Endothelial cell of umbilical vein (primary cell): ENCODE measurements around the gene BAZ1A. TPM values are rescaled to one million over a fixed set of nuclear protein-coding genes. Genes with fewer than 3 reads are reported as not detected.

ENCODE experiments used
- BruUV-seq: library from RNA; stranded (reverse); fragments of 400-500 nt; replicated peaks from 2 replicates; lab custom pipeline; 2021; lab: Mats Ljungman, UMichigan
- CTCF ChIA-PET: fragments of 300-600, 350-600 bp; sonication (Branson Sonifier 250); formaldehyde crosslinking; loops from one replicate; lab custom pipeline; 2021; ENCODE audit warnings: antibody characterized with exemption, inconsistent platforms; lab: Charles Lee
- POLR2A ChIA-PET: fragments of 300-600, 350-600 bp; sonication (Branson Sonifier 250); formaldehyde crosslinking; loops from one replicate; lab custom pipeline; 2021; ENCODE audit warnings: antibody characterized with exemption, inconsistent platforms; lab: Charles Lee
- DNase-seq: peaks from one replicate; pipeline ENCODE4 v3.0.0-alpha.2; 2011; ENCODE audit warnings: low read depth, low spot score
- FAIRE-seq: peaks from 2 replicates; lab custom pipeline; 2011; peaks lifted over from hg19 to GRCh38; lab: Jason Lieb, UNC
- H2AFZ ChIP-seq: 2 replicates; pipeline ENCODE4 v1.6.0; 2012; ENCODE audit warnings: low read depth, low read length, control low read depth, inconsistent platforms
- H3K27ac ChIP-seq: 2 replicates; pipeline ENCODE4 v1.5.1; 2011; ENCODE audit warnings: low read depth, mild to moderate bottlenecking, control low read depth, low read length, moderate library complexity; ENCODE audit not compliant: insufficient read depth
- H3K27me3 ChIP-seq, 2 experiments: 2 replicates each; pipeline versions ENCODE4 v1.6.0 to v1.6.1; 2011; ENCODE audit warnings: low read length in 2 of 2, mixed read lengths in 1 of 2; ENCODE audit not compliant: control insufficient read depth in 2 of 2, insufficient read depth in 2 of 2
- H3K36me3 ChIP-seq, 2 experiments: 2 replicates in 1 of 2; 3 replicates in 1 of 2; pipeline ENCODE4 v1.5.1; 2011; ENCODE audit warnings: low read length in 2 of 2, mild to moderate bottlenecking in 1 of 2, moderate library complexity in 1 of 2; ENCODE audit not compliant: control insufficient read depth in 2 of 2, insufficient read depth in 2 of 2; ENCODE audit errors: extremely low read depth in 1 of 2
- H3K4me1 ChIP-seq: 3 replicates; pipeline ENCODE4 v1.5.1; 2011; ENCODE audit warnings: mild to moderate bottlenecking, low read length; ENCODE audit not compliant: control insufficient read depth, insufficient read depth; ENCODE audit errors: extremely low read depth
- H3K4me2 ChIP-seq: 2 replicates; pipeline ENCODE4 v1.6.1; 2011; ENCODE audit warnings: low read length, control low read depth, mixed read lengths; ENCODE audit not compliant: insufficient read depth
- H3K4me3 ChIP-seq, 3 experiments: fragments of 200-600 bp in 1 of 3; sonication (generic), shearing (Covaris generic) in 1 of 3; replicated peaks in 1 of 3; 2 replicates each; pipeline ENCODE4 v1.5.1; 2011 to 2016; ENCODE audit warnings: control low read depth in 3 of 3, low read length in 3 of 3, mild to moderate bottlenecking in 2 of 3, inconsistent platforms in 1 of 3, low read depth in 1 of 3, moderate library complexity in 1 of 3; ENCODE audit not compliant: insufficient read depth in 1 of 3
- H3K79me2 ChIP-seq: 2 replicates; pipeline ENCODE4 v1.6.0; 2012; ENCODE audit warnings: low read length, inconsistent platforms; ENCODE audit not compliant: control insufficient read depth, insufficient read depth
- H3K9ac ChIP-seq: replicated peaks from 2 replicates; pipeline ENCODE3; 2011; ENCODE audit warnings: low read length, control low read depth; ENCODE audit not compliant: insufficient read depth; ENCODE audit errors: extremely low read depth
- H3K9me1 ChIP-seq: replicated peaks from 3 replicates; pipeline ENCODE4 v1.6.0; 2011; ENCODE audit warnings: mild to moderate bottlenecking, low read length; ENCODE audit not compliant: control insufficient read depth, insufficient read depth; ENCODE audit errors: extremely low read depth
- H3K9me3 ChIP-seq: replicated peaks from 2 replicates; pipeline ENCODE4 v1.5.1; 2012; ENCODE audit warnings: low read length, inconsistent platforms; ENCODE audit not compliant: control insufficient read depth, insufficient read depth
- H4K20me1 ChIP-seq: replicated peaks from 2 replicates; pipeline ENCODE3; 2011; ENCODE audit warnings: mild to moderate bottlenecking, low read length; ENCODE audit not compliant: control insufficient read depth, insufficient read depth; ENCODE audit errors: extremely low read depth
- CTCF ChIP-seq, 2 donors: IDR thresholded peaks; 1 replicate in 1 of 2; 2 replicates in 1 of 2; pipeline ENCODE4 v1.5.1; 2011; ENCODE audit warnings: low read length in 2 of 2, mild to moderate bottlenecking in 2 of 2, moderate library complexity in 2 of 2, control low read depth in 1 of 2, inconsistent platforms in 1 of 2, low read depth in 1 of 2; ENCODE audit not compliant: insufficient read depth in 1 of 2; ENCODE audit errors: extremely low read depth in 1 of 2
- EZH2 ChIP-seq: IDR thresholded peaks from 2 replicates; pipeline ENCODE4 v1.6.1; 2012; ENCODE audit warnings: borderline replicate concordance, low read depth, mild to moderate bottlenecking, moderate library complexity, low read length, inconsistent platforms; ENCODE audit not compliant: severe bottlenecking
- FOS ChIP-seq: IDR thresholded peaks from 2 replicates; pipeline ENCODE4 v1.6.1; 2011; ENCODE audit warnings: mild to moderate bottlenecking, low read length, moderate library complexity, borderline replicate concordance; ENCODE audit not compliant: insufficient read depth
- GATA2 ChIP-seq: IDR thresholded peaks from 2 replicates; pipeline ENCODE4 v1.7.0; 2011; ENCODE audit warnings: low read depth, mild to moderate bottlenecking, moderate library complexity, mixed read lengths, low read length; ENCODE audit not compliant: insufficient read length, insufficient read depth
- JUN ChIP-seq: IDR thresholded peaks from 2 replicates; pipeline ENCODE4 v1.6.1; 2011; ENCODE audit warnings: borderline replicate concordance, low read depth; ENCODE audit not compliant: insufficient read length, insufficient read depth
- MAX ChIP-seq: IDR thresholded peaks from 2 replicates; pipeline ENCODE4 v1.6.1; 2011; ENCODE audit not compliant: insufficient read depth, insufficient read length
- MYC ChIP-seq: IDR thresholded peaks from one replicate; pipeline ENCODE4 v1.6.1; 2011; ENCODE audit warnings: mild to moderate bottlenecking, low read depth, low read length
- POLR2A ChIP-seq: IDR thresholded peaks from 2 replicates; pipeline ENCODE4 v1.6.1; 2012; ENCODE audit warnings: low read depth, mild to moderate bottlenecking, control low read depth, low read length
- POLR2AphosphoS5 ChIP-seq: IDR thresholded peaks from 2 replicates; pipeline ENCODE4 v1.6.1; 2012; ENCODE audit warnings: low read depth, mild to moderate bottlenecking, control low read depth, low read length, moderate library complexity; ENCODE audit not compliant: insufficient read depth
- dilution Hi-C: fragments of 300-500 bp; cut with MboI; formaldehyde crosslinking; loops from one replicate; pipeline ENCODE4 v1.15.0; 2019; ENCODE audit warnings: low sequenced_read_pairs; ENCODE audit not compliant: extremely low pct_ligation_motif_present
- intact Hi-C: fragments of 100-400 bp; cut with micrococcal nuclease; formaldehyde crosslinking; loops from one replicate; pipeline ENCODE4 v1.10.0; 2022
- polyA plus RNA-seq, 4 experiments: library from polyadenylated mRNA; depleted of rRNA in 3 of 4; stranded (reverse) in 3 of 4; unstranded in 1 of 4; fragments of >200 nt; gene quantifications; 2 replicates each; pipeline versions ENCODE4 v1.2.1 to v1.2.3, GENCODE V29; 2011 to 2012; ENCODE audit warnings: missing spikeins in 1 of 4
- total RNA-seq: library from RNA; stranded (reverse); gene quantifications from 2 replicates; pipeline ENCODE4 v1.2.3, GENCODE V29; 2021

The BAZ1A gene
- total and polyA plus RNA-seq, 2 donors (not counting 3 experiments of a cell fraction or from before 2014, with no cell fraction given), result 15.2 to 52.1 TPM

- no peak overlapping the region for H3K4me2 ChIP-seq
- no TSS peak for BruUV-seq
- H3K9me3 ChIP-seq, result no peaks in the 10 kb centered on the region
- H3K27me3 ChIP-seq, result no peaks in the 10 kb centered on the region
- CTCF ChIA-PET, result interaction anchor here (1.0 kb wide), 1 partner anchor 9 kb away, joined by 3 read pairs; no protein-coding TSS in a partner anchor
- TF ChIP-seq CTCF (IDR thresholded peaks at IDR 0.05; ENCODE audit: extremely low read depth in 1 of 2, insufficient read depth in 1 of 2, low read depth in 1 of 2, low read length in 2 of 2) (no peak), FOS (no peak), MAX (no peak), MYC (no peak), POLR2AphosphoS5 (no peak), JUN (no peak), POLR2A (no peak), EZH2 (no peak), GATA2 (no peak)
- no peak overlapping the region for H2AFZ ChIP-seq
- POLR2A ChIA-PET, result no interaction called here
- H4K20me1 ChIP-seq, result no peaks in the 10 kb centered on the region
- no peaks in the 10 kb centered on the region for H3K36me3 ChIP-seq
- no peak for FAIRE-seq
- H3K79me2 ChIP-seq, result peaks cover 60% of the 10 kb centered on the region
- DNase-seq, result no peak
- intact Hi-C loops, result no loop called here
- peaks cover 7% of the 10 kb centered on the region for H3K4me1 ChIP-seq
- H3K27ac ChIP-seq, result no peak overlapping the region
- no peak overlapping the region for H3K9ac ChIP-seq
- dilution Hi-C loops, result no loop called here
- no peak overlapping the region for H3K4me3 ChIP-seq
- H3K9me1 ChIP-seq, result no peaks in the 10 kb centered on the region
Measured at GRCh38 chr14:34835312-34835711, 39.8 kb downstream of the BAZ1A start.
